ENCODE measurements around the gene PADI1. TPM values are rescaled to one million over a fixed set of nuclear protein-coding genes. Genes with fewer than 3 reads are reported as not detected.

Gene PADI1
- total RNA-seq, 1 donor = 0.43 TPM

DNA sequence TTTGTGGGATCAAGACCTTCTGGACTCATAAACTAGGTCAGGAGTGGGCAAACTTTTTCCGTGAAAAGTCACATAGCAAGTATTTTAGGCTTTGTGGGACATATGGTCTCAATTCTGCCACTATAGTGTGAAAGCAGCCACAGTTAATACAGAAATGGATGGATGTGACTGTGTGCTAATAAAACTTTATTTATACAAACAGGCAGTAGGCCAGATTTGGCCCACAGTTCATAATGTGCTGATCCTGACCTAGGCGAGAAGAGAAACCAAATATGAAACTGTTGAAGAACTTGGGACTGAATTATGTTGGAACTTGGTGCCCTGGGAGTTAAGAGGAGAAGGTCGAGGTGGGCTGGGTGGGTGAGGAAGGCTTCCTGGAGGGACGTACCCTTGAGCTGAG, 61.0 kb downstream of the PADI1 start:
- no peak for DNase-seq (ENCODE audit: low read depth)
- TF ChIP-seq CTCF (IDR thresholded peaks at IDR 0.05; ENCODE audit: insufficient read depth, low read depth, low read length) = no peak
- no peak overlapping the region for H3K4me3 ChIP-seq (ENCODE audit: low read depth, low read length)

DNA sequence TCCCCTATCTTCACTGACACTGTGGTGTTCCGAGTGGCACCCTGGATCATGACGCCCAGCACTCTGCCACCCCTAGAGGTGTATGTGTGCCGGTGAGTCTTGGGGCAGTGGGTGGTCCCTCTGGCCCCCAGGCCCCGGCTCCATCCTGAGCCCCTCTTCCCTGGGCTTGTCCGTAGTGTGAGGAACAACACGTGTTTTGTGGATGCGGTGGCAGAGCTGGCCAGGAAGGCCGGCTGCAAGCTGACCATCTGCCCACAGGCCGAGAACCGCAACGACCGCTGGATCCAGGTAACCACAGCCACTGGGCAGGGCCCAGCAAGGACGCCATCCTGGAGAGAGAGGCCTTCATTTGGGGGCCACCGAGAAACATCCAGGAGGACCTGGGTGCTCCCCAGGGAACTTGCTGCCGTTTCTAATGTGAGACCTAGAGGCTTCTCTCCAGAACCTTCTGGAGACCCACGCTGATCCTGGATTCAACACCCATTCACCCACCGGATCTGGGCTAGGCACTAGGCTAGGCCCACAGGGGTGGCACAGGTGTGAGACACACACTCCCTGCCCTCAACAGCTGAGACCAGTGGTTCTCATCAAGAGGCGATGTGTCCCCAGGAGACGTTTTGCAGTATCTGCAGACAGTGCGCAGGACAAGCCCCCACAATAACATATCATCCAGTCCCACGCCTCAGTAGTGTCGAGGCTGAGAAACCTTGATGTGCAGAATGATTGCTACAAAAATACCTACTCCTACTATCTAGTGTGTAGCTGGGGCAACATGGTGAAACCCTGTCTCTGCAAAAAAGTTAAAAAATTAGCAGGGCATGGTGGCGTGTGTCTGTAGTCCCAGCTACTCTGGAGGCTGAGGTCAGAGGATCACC, 66.2 kb downstream of the PADI1 start:
- DNase-seq (ENCODE audit: low read depth) = no peak
- no peak for TF ChIP-seq CTCF (IDR thresholded peaks at IDR 0.05; ENCODE audit: insufficient read depth, low read depth, low read length)

GRCh38 chr1:17272066-17272465, 67.1 kb downstream of the PADI1 start:
- no peak for TF ChIP-seq CTCF (IDR thresholded peaks at IDR 0.05; ENCODE audit: insufficient read depth, low read depth, low read length)
- no peak for DNase-seq (ENCODE audit: low read depth)
- H3K4me3 ChIP-seq (ENCODE audit: low read depth, low read length) = no peak overlapping the region

More for the DNA sequence above, 66.2 kb downstream of the PADI1 start:
- H3K4me3 ChIP-seq (ENCODE audit: low read depth, low read length) = no peak overlapping the region

DNA sequence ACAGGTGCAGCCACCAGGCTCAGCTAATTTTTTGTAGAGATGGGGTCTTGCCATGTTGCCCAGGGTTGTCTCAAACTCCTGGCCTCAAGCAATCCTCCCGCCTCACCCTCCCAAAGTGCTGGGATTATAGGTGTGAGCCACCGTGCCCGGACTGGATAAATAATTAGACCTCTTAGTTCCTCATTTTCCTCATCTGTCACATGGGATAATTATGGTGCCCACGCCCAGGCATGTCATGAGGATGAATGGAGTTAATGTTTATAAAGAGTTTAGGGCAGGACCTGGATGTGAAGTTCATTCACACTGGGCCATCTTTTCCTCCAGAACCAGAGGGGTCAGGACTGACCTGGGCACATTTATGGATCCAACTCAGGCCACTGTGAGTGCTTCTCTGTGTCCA, 67.7 kb downstream of the PADI1 start:
- H3K4me3 ChIP-seq (ENCODE audit: low read depth, low read length) = no peak overlapping the region
- DNase-seq (ENCODE audit: low read depth) = no peak
- TF ChIP-seq CTCF (IDR thresholded peaks at IDR 0.05; ENCODE audit: insufficient read depth, low read depth, low read length) = no peak

GRCh38 chr1:17273096-17273495, 68.2 kb downstream of the PADI1 start:
- TF ChIP-seq CTCF (IDR thresholded peaks at IDR 0.05; ENCODE audit: insufficient read depth, low read depth, low read length) = no peak
- DNase-seq (ENCODE audit: low read depth) = no peak
- H3K4me3 ChIP-seq (ENCODE audit: low read depth, low read length) = no peak overlapping the region

DNA sequence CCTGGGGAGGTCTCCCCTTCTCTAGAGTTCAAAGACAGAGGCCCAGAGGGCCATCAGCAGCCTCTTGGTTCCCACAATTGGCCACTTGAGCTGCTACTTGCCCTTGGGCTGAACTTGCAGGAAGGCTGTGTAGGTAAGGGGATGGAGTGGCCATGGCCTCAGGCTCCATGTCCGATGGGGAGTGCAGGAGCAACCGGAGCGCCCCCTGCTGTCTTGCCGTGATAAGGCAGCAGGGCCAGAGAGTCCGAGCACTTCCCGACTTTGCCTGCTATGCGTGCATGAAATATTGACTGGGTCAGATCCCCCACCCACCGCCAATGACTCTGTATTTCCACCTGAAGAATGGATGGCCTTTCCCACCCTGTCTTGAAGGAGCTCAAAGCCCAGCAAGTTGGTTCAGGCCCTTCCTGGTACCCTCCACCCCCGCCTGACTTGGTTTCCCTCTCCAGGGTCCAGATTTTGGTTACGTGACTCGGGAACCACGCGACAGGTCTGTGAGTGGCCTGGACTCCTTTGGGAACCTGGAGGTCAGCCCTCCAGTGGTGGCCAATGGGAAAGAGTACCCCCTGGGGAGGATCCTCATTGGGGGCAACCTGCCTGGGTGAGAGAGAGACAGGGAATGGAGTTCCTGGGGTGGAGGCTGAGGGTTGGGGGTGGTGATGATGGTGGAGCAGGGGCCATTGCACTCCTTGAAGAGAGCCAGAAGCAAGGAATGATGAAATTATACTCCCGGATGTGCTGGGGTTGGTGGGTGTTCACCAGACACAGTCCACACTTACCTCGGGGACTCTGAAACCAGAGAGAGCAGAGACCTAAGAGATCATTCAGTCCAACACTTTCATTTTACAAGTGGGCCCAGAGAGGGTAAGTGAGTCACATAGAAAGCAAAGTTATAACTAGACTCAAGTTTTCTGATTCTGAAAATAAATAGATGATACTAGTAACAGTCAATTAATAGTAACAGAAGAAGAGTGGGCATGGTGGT, 69.5 kb downstream of the PADI1 start:
- peak; percentile 54 for DNase-seq (ENCODE audit: low read depth)
- TF ChIP-seq CTCF (IDR thresholded peaks at IDR 0.05; ENCODE audit: insufficient read depth, low read depth, low read length) = peak; percentile 84
- no peak overlapping the region for H3K4me3 ChIP-seq (ENCODE audit: low read depth, low read length)
